K562 (cell line): ENCODE data around the gene CYP2A6. TPM values are rescaled to one million over a fixed set of nuclear protein-coding genes. Genes with fewer than 3 reads are reported as not detected.

Experiments
- BHLHE40 ChIP-seq: IDR thresholded peaks from 2 replicates; pipeline ENCODE4 v1.6.1; 2011; ENCODE audit warnings: low read length, improper control_type of control experiment
- CREB1 ChIP-seq, 2 experiments: sonication (generic) in 1 of 2; formaldehyde crosslinking in 1 of 2; IDR thresholded peaks; 2 replicates each; pipeline versions ENCODE4 v1.6.1 to v1.8.0; 2012 to 2022; ENCODE audit warnings: inconsistent platforms in 1 of 2, mild to moderate bottlenecking in 1 of 2, missing genetic modification reagents in 1 of 2, moderate library complexity in 1 of 2
- HIVEP1 ChIP-seq: fragments of 250-450 bp; sonication (Bioruptor Pico); IDR thresholded peaks from 2 replicates; pipeline ENCODE4 v1.4.0; 2020; ENCODE audit warnings: mild to moderate bottlenecking
- L3MBTL2 ChIP-seq: fragments of 450-650 bp; IDR thresholded peaks from 2 replicates; pipeline ENCODE4 v1.6.1; 2016; ENCODE audit warnings: mild to moderate bottlenecking, moderate library complexity
- MEF2A ChIP-seq: IDR thresholded peaks from 2 replicates; pipeline ENCODE4 v1.6.1; 2011; ENCODE audit warnings: low read depth, mild to moderate bottlenecking, low read length, moderate library complexity; ENCODE audit not compliant: control insufficient read depth
- NR2C1 ChIP-seq, 2 experiments: fragments of 450-650 bp; IDR thresholded peaks; 2 replicates each; pipeline ENCODE4 v1.6.1; 2017; ENCODE audit warnings: mild to moderate bottlenecking in 2 of 2, antibody characterized with exemption in 1 of 2, inconsistent platforms in 1 of 2, missing compliant biosample characterization in 1 of 2, missing genetic modification characterization in 1 of 2
- PCBP2 ChIP-seq: fragments of 200-400 bp; formaldehyde crosslinking; IDR thresholded peaks from 2 replicates; pipeline ENCODE4 v1.6.1; 2018; ENCODE audit warnings: low read length, low read depth, mild to moderate bottlenecking, moderate library complexity; ENCODE audit not compliant: poor library complexity, severe bottlenecking
- RCOR1 ChIP-seq, 2 experiments: IDR thresholded peaks; 2 replicates each; pipeline ENCODE4 v1.6.1; 2012; ENCODE audit warnings: low read depth in 2 of 2, low read length in 2 of 2, borderline replicate concordance in 1 of 2, improper control_type of control experiment in 1 of 2
- STAT5B ChIP-seq: fragments of 250-450 bp; sonication (Bioruptor Pico); IDR thresholded peaks from 2 replicates; pipeline ENCODE4 v1.8.0; 2021; ENCODE audit warnings: mild to moderate bottlenecking, inconsistent platforms
- THRAP3 ChIP-seq: fragments of 450-650 bp; IDR thresholded peaks from 2 replicates; pipeline ENCODE4 v1.6.1; 2016; ENCODE audit warnings: mild to moderate bottlenecking, inconsistent platforms, borderline replicate concordance
- ZNF174 ChIP-seq: fragments of 250-450 bp; sonication (Bioruptor Pico); IDR thresholded peaks from 2 replicates; pipeline ENCODE4 v1.4.0; 2020; ENCODE audit warnings: mild to moderate bottlenecking
- ZNF507 ChIP-seq: conservative IDR thresholded peaks from 2 replicates; pipeline ENCODE4 v1.6.1; 2017; ENCODE audit warnings: missing genetic modification characterization, missing compliant biosample characterization
- ZNF76 ChIP-seq: fragments of 250-450 bp; sonication (Bioruptor Pico); IDR thresholded peaks from 2 replicates; pipeline ENCODE4 v1.4.0; 2020; ENCODE audit warnings: mild to moderate bottlenecking, moderate library complexity, borderline replicate concordance
- ZSCAN29 ChIP-seq: fragments of 450-650 bp; IDR thresholded peaks from 2 replicates; pipeline ENCODE4 v1.6.1; 2017
- polyA plus RNA-seq, 8 experiments: library from polyadenylated mRNA; depleted of rRNA in 4 of 8; stranded (reverse) in 5 of 8; unstranded in 3 of 8; fragments of >200 nt; fragmentation: Nextera tagmentation in 2 of 8; fragmentation: Illumina TruSeq in 1 of 8; extraction: Ambion mirVana in 2 of 8; extraction: Trizol in 1 of 8; gene quantifications; 2 replicates each; pipeline versions ENCODE4 v1.2.1 to v1.2.3, GENCODE V29; 2011 to 2014; ENCODE audit warnings: inconsistent platforms in 1 of 8, missing spikeins in 1 of 8
- total RNA-seq, 7 experiments: library from RNA; depleted of rRNA in 6 of 7; stranded (reverse); fragments of >200 nt in 6 of 7; fragmentation: Illumina TruSeq in 2 of 7; extraction: Trizol in 2 of 7; gene quantifications; 2 replicates each; pipeline versions ENCODE4 v1.2.1 to v1.2.3, GENCODE V29; 2011 to 2021; ENCODE audit warnings: low replicate concordance in 1 of 7
- TF ChIP-seq, protein P1 (sequence below): fragments of 150-350 bp; IDR thresholded peaks from 2 replicates; pipeline ENCODE4 v1.6.1; 2014; ENCODE audit warnings: low read depth, mild to moderate bottlenecking, low read length, borderline replicate concordance
- TF ChIP-seq, protein P2 (sequence below): fragments of 200-400 bp; formaldehyde crosslinking; IDR thresholded peaks from 2 replicates; pipeline ENCODE4 v1.6.1; 2017; ENCODE audit warnings: mild to moderate bottlenecking, low read depth, low read length, moderate library complexity
- TF ChIP-seq, protein P3 (sequence below): fragments of 450-650 bp; IDR thresholded peaks from 2 replicates; pipeline ENCODE4 v1.6.1; 2016; ENCODE audit warnings: missing biosample characterization, missing genetic modification characterization
- TF ChIP-seq, protein P4 (sequence below): IDR thresholded peaks from 2 replicates; pipeline ENCODE4 v1.6.1; 2014; ENCODE audit warnings: antibody characterized with exemption

Gene CYP2A6
- total and polyA plus RNA-seq, 9 of the 15 experiments (the other 6 are each of a cell fraction or from before 2014, with no cell fraction given) = 0.31 TPM; not detected in 8

DNA sequence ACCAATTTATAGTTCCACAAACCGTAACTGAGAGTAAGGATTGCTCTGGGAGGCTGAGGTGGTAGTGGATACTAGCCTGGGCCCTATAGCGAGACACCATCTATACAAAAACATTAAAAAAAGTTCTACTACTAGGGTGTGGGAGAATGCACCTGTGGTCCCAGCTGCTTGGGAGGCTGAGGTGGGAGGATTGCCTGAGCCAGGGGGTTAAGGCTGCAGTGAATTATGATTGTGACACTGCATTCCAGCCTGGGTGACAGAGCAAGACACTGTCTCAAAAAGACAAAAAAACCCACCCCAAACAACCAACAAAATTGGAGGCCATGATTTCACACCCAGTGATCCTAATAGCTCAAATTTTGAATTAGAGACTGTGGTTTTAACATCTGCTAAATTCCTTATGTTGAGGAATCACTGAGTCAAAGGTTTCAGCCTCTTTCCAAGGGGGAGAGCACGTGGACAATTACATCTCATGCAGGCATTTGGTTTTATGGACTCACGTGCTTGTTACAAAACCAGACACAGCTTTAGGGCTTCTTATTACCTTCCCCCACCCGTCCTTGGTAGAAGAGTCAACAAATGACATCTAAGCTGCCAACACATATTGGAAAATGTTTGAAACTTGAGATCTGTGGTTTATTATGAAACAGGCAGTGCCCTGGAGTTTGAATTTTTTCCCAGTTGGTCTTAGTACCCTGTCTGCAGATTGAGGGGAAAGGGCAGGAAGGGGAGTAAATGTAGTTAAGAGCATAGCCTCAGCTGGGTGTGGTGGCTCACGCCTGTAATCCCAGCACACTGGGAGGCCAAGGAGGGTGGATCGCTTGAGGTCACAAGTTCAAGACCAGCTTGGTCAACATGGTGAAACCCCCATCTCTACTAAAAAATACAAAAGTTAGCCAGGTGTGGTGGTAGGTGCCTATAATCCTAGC is 18.5 kb downstream of the CYP2A6 start (continued):
- TF ChIP-seq, protein P1, sequence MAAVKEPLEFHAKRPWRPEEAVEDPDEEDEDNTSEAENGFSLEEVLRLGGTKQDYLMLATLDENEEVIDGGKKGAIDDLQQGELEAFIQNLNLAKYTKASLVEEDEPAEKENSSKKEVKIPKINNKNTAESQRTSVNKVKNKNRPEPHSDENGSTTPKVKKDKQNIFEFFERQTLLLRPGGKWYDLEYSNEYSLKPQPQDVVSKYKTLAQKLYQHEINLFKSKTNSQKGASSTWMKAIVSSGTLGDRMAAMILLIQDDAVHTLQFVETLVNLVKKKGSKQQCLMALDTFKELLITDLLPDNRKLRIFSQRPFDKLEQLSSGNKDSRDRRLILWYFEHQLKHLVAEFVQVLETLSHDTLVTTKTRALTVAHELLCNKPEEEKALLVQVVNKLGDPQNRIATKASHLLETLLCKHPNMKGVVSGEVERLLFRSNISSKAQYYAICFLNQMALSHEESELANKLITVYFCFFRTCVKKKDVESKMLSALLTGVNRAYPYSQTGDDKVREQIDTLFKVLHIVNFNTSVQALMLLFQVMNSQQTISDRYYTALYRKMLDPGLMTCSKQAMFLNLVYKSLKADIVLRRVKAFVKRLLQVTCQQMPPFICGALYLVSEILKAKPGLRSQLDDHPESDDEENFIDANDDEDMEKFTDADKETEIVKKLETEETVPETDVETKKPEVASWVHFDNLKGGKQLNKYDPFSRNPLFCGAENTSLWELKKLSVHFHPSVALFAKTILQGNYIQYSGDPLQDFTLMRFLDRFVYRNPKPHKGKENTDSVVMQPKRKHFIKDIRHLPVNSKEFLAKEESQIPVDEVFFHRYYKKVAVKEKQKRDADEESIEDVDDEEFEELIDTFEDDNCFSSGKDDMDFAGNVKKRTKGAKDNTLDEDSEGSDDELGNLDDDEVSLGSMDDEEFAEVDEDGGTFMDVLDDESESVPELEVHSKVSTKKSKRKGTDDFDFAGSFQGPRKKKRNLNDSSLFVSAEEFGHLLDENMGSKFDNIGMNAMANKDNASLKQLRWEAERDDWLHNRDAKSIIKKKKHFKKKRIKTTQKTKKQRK = no peak
- TF ChIP-seq, protein P2, sequence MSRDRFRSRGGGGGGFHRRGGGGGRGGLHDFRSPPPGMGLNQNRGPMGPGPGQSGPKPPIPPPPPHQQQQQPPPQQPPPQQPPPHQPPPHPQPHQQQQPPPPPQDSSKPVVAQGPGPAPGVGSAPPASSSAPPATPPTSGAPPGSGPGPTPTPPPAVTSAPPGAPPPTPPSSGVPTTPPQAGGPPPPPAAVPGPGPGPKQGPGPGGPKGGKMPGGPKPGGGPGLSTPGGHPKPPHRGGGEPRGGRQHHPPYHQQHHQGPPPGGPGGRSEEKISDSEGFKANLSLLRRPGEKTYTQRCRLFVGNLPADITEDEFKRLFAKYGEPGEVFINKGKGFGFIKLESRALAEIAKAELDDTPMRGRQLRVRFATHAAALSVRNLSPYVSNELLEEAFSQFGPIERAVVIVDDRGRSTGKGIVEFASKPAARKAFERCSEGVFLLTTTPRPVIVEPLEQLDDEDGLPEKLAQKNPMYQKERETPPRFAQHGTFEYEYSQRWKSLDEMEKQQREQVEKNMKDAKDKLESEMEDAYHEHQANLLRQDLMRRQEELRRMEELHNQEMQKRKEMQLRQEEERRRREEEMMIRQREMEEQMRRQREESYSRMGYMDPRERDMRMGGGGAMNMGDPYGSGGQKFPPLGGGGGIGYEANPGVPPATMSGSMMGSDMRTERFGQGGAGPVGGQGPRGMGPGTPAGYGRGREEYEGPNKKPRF = no peak
- TF ChIP-seq, protein P3, sequence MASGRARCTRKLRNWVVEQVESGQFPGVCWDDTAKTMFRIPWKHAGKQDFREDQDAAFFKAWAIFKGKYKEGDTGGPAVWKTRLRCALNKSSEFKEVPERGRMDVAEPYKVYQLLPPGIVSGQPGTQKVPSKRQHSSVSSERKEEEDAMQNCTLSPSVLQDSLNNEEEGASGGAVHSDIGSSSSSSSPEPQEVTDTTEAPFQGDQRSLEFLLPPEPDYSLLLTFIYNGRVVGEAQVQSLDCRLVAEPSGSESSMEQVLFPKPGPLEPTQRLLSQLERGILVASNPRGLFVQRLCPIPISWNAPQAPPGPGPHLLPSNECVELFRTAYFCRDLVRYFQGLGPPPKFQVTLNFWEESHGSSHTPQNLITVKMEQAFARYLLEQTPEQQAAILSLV (tag) = no peak
- no peak for TF ChIP-seq MEF2A
- TF ChIP-seq THRAP3 = no peak
- peak; percentile 70 for TF ChIP-seq BHLHE40
- TF ChIP-seq ZNF76 (CRISPR knock-in tag) = no peak
- no peak for TF ChIP-seq PCBP2
- no peak for TF ChIP-seq HIVEP1 (CRISPR knock-in tag)
- TF ChIP-seq ZNF507 = no peak
- TF ChIP-seq STAT5B (CRISPR knock-in tag) = no peak
- peak; percentile 64 for TF ChIP-seq L3MBTL2
- no peak for TF ChIP-seq RCOR1 (IDR thresholded peaks at IDR 0.05; ENCODE audit: borderline replicate concordance in 1 of 2, low read depth in 2 of 2, low read length in 2 of 2)
- no peak for TF ChIP-seq NR2C1 (IDR thresholded peaks at IDR 0.05)
- TF ChIP-seq NR2C1 (tag; IDR thresholded peaks at IDR 0.05) = 0 out of 2 replicates have a peak, but pooled peaks have one; percentile 14
- no peak for TF ChIP-seq ZNF174
- TF ChIP-seq ZSCAN29 = no peak
- TF ChIP-seq CREB1 (IDR thresholded peaks at IDR 0.05) = no peak
- no peak for TF ChIP-seq CREB1 (CRISPR knock-in tag; IDR thresholded peaks at IDR 0.05)
- TF ChIP-seq, protein P4, sequence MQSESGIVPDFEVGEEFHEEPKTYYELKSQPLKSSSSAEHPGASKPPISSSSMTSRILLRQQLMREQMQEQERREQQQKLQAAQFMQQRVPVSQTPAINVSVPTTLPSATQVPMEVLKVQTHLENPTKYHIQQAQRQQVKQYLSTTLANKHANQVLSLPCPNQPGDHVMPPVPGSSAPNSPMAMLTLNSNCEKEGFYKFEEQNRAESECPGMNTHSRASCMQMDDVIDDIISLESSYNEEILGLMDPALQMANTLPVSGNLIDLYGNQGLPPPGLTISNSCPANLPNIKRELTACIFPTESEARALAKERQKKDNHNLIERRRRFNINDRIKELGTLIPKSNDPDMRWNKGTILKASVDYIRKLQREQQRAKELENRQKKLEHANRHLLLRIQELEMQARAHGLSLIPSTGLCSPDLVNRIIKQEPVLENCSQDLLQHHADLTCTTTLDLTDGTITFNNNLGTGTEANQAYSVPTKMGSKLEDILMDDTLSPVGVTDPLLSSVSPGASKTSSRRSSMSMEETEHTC = no peak
